Measurements from ENCODE around the gene PUSL1. TPM values are rescaled to one million over a fixed set of nuclear protein-coding genes. Genes with fewer than 3 reads are reported as not detected.

The PUSL1 gene
- total and polyA plus RNA-seq, 2 experiments from 2014 or later, result 41.5 to 55.8 TPM

GRCh38 chr1:1285102-1285571 is 23.3 kb upstream of the PUSL1 start:
- Histone ChIP-seq H4K20me1 (replicated peaks; ENCODE audit: insufficient read depth) (no peaks in the 10 kb centered on the region), H3K27ac (ENCODE audit: low read depth) (no peak overlapping the region; the same call in 1 of the 2 replicates), H3F3A (replicated peaks; ENCODE audit: low read depth) (no peaks in the 10 kb centered on the region), H3K36me3 (ENCODE audit: insufficient read depth) (no peaks in the 10 kb centered on the region), H3K4me2 (no peak overlapping the region), H3K9me2 (ENCODE audit: insufficient read depth) (no peaks in the 10 kb centered on the region), H3K4me1 (ENCODE audit: insufficient read depth) (no peaks in the 10 kb centered on the region), H3K4me3 (no peak overlapping the region), H2AFZ (no peak overlapping the region), H3K79me2 (replicated peaks; ENCODE audit: insufficient read depth) (no peaks in the 10 kb centered on the region), H3K27me3 (ENCODE audit: insufficient read depth) (no peaks in the 10 kb centered on the region)
- Mint-ChIP-seq H3K27me3 (ENCODE audit: insufficient read depth, low read depth, poor library complexity) (peaks cover 7% of the 10 kb centered on the region), H3K4me1 (no peaks in the 10 kb centered on the region; the same call in 2 of the 3 replicates), H3K36me3 (ENCODE audit: low read depth) (no peaks in the 10 kb centered on the region), H3K27ac (no peak overlapping the region), H3K4me3 (no peak overlapping the region), H3K9me3 (peaks cover 2% of the 10 kb centered on the region; the same call in 2 of the 3 replicates)
- DNase-seq (ENCODE audit: low spot score) (no peak), ATAC-seq (peak; percentile 23)
- TF ChIP-seq JUNB (IDR thresholded peaks at IDR 0.05; ENCODE audit: unreplicated experiment) (no peak), ETS1 (IDR thresholded peaks at IDR 0.05) (no peak)

GRCh38 chr1:1285611-1286311 is 22.6 kb upstream of the PUSL1 start:
- Histone ChIP-seq H3K27me3 (ENCODE audit: insufficient read depth) (no peaks in the 10 kb centered on the region), H3K4me1 (ENCODE audit: insufficient read depth) (no peaks in the 10 kb centered on the region), H3K79me2 (replicated peaks; ENCODE audit: insufficient read depth) (no peaks in the 10 kb centered on the region), H3K27ac (ENCODE audit: low read depth) (no peak overlapping the region), H4K20me1 (replicated peaks; ENCODE audit: insufficient read depth) (no peaks in the 10 kb centered on the region), H3K4me3 (no peak overlapping the region), H3K4me2 (no peak overlapping the region), H3F3A (replicated peaks; ENCODE audit: low read depth) (no peaks in the 10 kb centered on the region), H3K36me3 (ENCODE audit: insufficient read depth) (no peaks in the 10 kb centered on the region), H2AFZ (no peak overlapping the region), H3K9me2 (ENCODE audit: insufficient read depth) (no peaks in the 10 kb centered on the region)
- Mint-ChIP-seq H3K4me3 (no peak overlapping the region), H3K36me3 (ENCODE audit: low read depth) (no peaks in the 10 kb centered on the region), H3K9me3 (peaks cover 3% of the 10 kb centered on the region; the same call in 2 of the 3 replicates), H3K27me3 (ENCODE audit: insufficient read depth, low read depth, poor library complexity) (peaks cover 10% of the 10 kb centered on the region), H3K27ac (no peak overlapping the region), H3K4me1 (no peaks in the 10 kb centered on the region; the same call in 2 of the 3 replicates)
- no peak for DNase-seq (ENCODE audit: low spot score)
- ATAC-seq, result peak; percentile 3; the same call in 2 of the 3 replicates
- TF ChIP-seq CTCF (conservative IDR thresholded peaks at IDR 0.05; ENCODE audit: low read depth in 2 of 2) (no peak), ZNF462 (CRISPR knock-in tag; IDR thresholded peaks at IDR 0.05) (no peak), ZNF114 (CRISPR knock-in tag; IDR thresholded peaks at IDR 0.05) (no peak), ETS1 (IDR thresholded peaks at IDR 0.05) (no peak), JUNB (IDR thresholded peaks at IDR 0.05; ENCODE audit: unreplicated experiment) (no peak), CREB1 (CRISPR knock-in tag; IDR thresholded peaks at IDR 0.05; ENCODE audit: low read depth) (no peak), EZH2 (IDR thresholded peaks at IDR 0.05; ENCODE audit: low read depth, unreplicated experiment) (no peak), EZH2phosphoT487 (IDR thresholded peaks at IDR 0.05; ENCODE audit: unreplicated experiment) (no peak), ZNF331 (CRISPR knock-in tag; IDR thresholded peaks at IDR 0.05; ENCODE audit: low read depth) (no peak), POLR2AphosphoS5 (IDR thresholded peaks at IDR 0.05; ENCODE audit: low read depth) (no peak)

Measured in GM23338 (cell line).